ENCODE measurements around the gene SRSF4. TPM values are rescaled to one million over a fixed set of nuclear protein-coding genes. Genes with fewer than 3 reads are reported as not detected.

SRSF4 gene
- total and polyA plus RNA-seq, 10 of the 15 experiments (the other 5 are each of a cell fraction or from before 2014, with no cell fraction given), result 17.2 to 107 (median 78.6) TPM

DNA sequence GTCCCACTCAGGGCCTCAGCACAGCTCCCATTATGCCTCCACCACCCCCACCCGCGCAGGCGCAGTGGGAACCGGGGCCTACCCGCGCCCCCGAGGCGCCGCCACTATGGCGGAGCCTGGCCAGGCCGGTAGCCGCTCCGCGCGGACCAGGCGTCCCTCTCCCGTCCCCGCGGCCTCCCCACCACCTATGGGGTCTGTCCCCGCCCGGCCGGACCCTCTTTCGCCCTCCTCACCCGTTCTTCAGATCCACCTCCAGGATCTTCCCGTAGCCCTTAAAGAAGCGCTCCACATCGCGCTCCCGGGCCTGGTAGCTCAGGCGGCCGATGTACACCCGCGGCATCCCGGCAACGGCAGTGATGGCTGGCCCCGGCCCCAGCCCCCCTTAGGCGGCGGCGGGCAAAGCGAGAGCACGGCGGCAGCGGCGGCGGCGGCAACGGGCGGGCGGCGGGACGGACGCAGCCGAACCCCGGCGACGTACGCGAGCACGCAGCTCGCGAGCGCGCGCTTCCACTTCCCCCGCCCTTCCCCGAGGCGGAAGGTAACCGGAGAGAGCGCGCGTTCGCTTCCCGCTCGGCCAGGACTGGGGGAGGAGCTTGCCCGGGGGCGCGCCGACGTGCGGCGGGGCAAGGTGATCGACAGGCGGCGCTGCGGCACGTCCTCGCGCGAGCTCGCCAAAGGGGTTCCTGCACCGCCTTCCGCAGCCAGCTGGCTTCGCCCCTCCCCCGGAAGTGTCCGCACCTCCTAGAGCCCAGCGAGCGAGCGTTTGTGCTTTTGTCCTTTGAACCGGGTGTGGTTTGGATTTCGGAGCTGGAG lies at the start of gene SRSF4 (continued):
- TF ChIP-seq RB1 (IDR thresholded peaks at IDR 0.05; ENCODE audit: borderline replicate concordance), result peak; percentile 97
- no peak for TF ChIP-seq CBX5 (IDR thresholded peaks at IDR 0.05; ENCODE audit: low read depth)
- peak; percentile 87 for TF ChIP-seq TCF3 (IDR thresholded peaks at IDR 0.05; ENCODE audit: borderline replicate concordance, insufficient read depth, low read depth, low read length)
- TF ChIP-seq BACH1 (IDR thresholded peaks at IDR 0.05; ENCODE audit: borderline replicate concordance), result peak; percentile 16; the same call in 1 of the 2 replicates
- TF ChIP-seq, protein P1, sequence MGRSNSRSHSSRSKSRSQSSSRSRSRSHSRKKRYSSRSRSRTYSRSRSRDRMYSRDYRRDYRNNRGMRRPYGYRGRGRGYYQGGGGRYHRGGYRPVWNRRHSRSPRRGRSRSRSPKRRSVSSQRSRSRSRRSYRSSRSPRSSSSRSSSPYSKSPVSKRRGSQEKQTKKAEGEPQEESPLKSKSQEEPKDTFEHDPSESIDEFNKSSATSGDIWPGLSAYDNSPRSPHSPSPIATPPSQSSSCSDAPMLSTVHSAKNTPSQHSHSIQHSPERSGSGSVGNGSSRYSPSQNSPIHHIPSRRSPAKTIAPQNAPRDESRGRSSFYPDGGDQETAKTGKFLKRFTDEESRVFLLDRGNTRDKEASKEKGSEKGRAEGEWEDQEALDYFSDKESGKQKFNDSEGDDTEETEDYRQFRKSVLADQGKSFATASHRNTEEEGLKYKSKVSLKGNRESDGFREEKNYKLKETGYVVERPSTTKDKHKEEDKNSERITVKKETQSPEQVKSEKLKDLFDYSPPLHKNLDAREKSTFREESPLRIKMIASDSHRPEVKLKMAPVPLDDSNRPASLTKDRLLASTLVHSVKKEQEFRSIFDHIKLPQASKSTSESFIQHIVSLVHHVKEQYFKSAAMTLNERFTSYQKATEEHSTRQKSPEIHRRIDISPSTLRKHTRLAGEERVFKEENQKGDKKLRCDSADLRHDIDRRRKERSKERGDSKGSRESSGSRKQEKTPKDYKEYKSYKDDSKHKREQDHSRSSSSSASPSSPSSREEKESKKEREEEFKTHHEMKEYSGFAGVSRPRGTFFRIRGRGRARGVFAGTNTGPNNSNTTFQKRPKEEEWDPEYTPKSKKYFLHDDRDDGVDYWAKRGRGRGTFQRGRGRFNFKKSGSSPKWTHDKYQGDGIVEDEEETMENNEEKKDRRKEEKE (IDR thresholded peaks at IDR 0.05), result peak; percentile 56; the same call in 1 of the 2 replicates
- no peak for TF ChIP-seq IRF4 (IDR thresholded peaks at IDR 0.05; ENCODE audit: low read depth, low read length)
- no peak for TF ChIP-seq ASH2L (IDR thresholded peaks at IDR 0.05; ENCODE audit: borderline replicate concordance, low read depth)
- peak; percentile 86 for TF ChIP-seq PML (IDR thresholded peaks at IDR 0.05; ENCODE audit: low read length)
- TF ChIP-seq, protein P2, sequence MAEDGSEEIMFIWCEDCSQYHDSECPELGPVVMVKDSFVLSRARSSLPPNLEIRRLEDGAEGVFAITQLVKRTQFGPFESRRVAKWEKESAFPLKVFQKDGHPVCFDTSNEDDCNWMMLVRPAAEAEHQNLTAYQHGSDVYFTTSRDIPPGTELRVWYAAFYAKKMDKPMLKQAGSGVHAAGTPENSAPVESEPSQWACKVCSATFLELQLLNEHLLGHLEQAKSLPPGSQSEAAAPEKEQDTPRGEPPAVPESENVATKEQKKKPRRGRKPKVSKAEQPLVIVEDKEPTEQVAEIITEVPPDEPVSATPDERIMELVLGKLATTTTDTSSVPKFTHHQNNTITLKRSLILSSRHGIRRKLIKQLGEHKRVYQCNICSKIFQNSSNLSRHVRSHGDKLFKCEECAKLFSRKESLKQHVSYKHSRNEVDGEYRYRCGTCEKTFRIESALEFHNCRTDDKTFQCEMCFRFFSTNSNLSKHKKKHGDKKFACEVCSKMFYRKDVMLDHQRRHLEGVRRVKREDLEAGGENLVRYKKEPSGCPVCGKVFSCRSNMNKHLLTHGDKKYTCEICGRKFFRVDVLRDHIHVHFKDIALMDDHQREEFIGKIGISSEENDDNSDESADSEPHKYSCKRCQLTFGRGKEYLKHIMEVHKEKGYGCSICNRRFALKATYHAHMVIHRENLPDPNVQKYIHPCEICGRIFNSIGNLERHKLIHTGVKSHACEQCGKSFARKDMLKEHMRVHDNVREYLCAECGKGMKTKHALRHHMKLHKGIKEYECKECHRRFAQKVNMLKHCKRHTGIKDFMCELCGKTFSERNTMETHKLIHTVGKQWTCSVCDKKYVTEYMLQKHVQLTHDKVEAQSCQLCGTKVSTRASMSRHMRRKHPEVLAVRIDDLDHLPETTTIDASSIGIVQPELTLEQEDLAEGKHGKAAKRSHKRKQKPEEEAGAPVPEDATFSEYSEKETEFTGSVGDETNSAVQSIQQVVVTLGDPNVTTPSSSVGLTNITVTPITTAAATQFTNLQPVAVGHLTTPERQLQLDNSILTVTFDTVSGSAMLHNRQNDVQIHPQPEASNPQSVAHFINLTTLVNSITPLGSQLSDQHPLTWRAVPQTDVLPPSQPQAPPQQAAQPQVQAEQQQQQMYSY (CRISPR knock-in tag; IDR thresholded peaks at IDR 0.05), result no peak
- TF ChIP-seq, protein P3, sequence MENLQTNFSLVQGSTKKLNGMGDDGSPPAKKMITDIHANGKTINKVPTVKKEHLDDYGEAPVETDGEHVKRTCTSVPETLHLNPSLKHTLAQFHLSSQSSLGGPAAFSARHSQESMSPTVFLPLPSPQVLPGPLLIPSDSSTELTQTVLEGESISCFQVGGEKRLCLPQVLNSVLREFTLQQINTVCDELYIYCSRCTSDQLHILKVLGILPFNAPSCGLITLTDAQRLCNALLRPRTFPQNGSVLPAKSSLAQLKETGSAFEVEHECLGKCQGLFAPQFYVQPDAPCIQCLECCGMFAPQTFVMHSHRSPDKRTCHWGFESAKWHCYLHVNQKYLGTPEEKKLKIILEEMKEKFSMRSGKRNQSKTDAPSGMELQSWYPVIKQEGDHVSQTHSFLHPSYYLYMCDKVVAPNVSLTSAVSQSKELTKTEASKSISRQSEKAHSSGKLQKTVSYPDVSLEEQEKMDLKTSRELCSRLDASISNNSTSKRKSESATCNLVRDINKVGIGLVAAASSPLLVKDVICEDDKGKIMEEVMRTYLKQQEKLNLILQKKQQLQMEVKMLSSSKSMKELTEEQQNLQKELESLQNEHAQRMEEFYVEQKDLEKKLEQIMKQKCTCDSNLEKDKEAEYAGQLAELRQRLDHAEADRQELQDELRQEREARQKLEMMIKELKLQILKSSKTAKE (IDR thresholded peaks at IDR 0.05; ENCODE audit: low read depth, poor library complexity, severe bottlenecking), result no peak
- TF ChIP-seq NR2F1 (conservative IDR thresholded peaks at IDR 0.05), result peak; percentile 18; the same call in 1 of the 2 replicates

Data from GM12878 (cell line).